Measurements from ENCODE around the gene CTNNBIP1.

DNA sequence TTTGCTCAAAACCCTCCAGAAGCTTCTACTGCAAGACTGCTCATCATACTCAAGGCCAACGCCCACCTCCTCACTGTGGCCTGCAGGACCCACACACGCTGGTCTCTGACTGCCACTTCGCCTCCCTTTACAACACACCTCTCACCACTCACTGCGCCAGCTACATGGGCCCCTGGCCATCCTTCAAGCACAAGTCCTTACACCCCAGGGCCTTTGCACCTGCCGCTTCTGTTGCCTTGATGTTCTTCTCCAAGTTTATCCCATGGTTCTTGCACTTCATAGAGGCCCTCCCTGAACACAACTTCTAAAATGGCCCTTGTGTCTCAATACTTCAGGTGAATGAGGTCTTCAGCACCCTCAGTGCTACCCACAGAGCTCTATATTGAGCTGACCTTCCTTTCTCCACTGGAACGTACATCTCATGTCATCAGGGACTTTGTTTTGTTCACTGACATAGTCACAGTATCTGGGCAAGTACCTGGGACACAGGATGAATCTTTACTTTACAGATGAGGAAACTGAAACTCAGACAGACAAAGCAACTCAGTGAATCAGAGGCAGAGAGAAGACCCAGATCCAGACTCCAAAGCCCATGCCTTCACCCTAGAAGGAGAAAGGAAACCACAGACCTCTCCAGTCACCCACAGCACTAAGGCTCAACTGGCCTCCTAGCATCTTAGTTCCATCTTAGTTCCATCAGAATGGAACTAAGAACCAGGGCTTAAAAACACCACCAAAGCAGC lies 51.6 kb downstream of the CTNNBIP1 start:
- TF ChIP-seq, protein P1, sequence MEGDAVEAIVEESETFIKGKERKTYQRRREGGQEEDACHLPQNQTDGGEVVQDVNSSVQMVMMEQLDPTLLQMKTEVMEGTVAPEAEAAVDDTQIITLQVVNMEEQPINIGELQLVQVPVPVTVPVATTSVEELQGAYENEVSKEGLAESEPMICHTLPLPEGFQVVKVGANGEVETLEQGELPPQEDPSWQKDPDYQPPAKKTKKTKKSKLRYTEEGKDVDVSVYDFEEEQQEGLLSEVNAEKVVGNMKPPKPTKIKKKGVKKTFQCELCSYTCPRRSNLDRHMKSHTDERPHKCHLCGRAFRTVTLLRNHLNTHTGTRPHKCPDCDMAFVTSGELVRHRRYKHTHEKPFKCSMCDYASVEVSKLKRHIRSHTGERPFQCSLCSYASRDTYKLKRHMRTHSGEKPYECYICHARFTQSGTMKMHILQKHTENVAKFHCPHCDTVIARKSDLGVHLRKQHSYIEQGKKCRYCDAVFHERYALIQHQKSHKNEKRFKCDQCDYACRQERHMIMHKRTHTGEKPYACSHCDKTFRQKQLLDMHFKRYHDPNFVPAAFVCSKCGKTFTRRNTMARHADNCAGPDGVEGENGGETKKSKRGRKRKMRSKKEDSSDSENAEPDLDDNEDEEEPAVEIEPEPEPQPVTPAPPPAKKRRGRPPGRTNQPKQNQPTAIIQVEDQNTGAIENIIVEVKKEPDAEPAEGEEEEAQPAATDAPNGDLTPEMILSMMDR (IDR thresholded peaks at IDR 0.05), result no peak
- no peak for TF ChIP-seq EZH2 (IDR thresholded peaks at IDR 0.05; ENCODE audit: borderline replicate concordance, insufficient read depth, low read depth, low read length, poor library complexity, severe bottlenecking)
